Stimulated activated effector memory CD8-positive, alpha-beta T cell treated with anti-CD3 and anti-CD28 coated beads, Interleukin-12 subunit alpha, Interleukin-12 subunit beta, amount 100 ng/mL, for 72 hours (primary cell): Measurements from ENCODE around the gene TMEM108.

Experiments used
- ATAC-seq: fragments of 150-1000 bp; cut with Tn5 transposase; 2 replicates; pipeline ENCODE4 v1.10.0; 2021
- DNase-seq, 2 donors: peaks; one replicate each; pipeline ENCODE4 v3.0.0; 2021 to 2022; ENCODE audit warnings: low spot score in 2 of 2
- H3K27ac Mint-ChIP-seq: one replicate; pipeline ENCODE4 v1.8.0; 2022; ENCODE audit warnings: mild to moderate bottlenecking, mixed read lengths
- H3K36me3 Mint-ChIP-seq: one replicate; pipeline ENCODE4 v1.8.0; 2022; ENCODE audit warnings: mild to moderate bottlenecking, mixed read lengths
- H3K4me1 Mint-ChIP-seq: one replicate; pipeline ENCODE4 v1.8.0; 2022; ENCODE audit warnings: mixed read lengths
- H3K4me3 Mint-ChIP-seq: one replicate; pipeline ENCODE4 v1.8.0; 2022; ENCODE audit warnings: mild to moderate bottlenecking, mixed read lengths
- H3K9me3 Mint-ChIP-seq: one replicate; pipeline ENCODE4 v1.8.0; 2022; ENCODE audit warnings: mixed read lengths

Gene TMEM108

GRCh38 chr3:133192363-133192945 lies 154.3 kb downstream of the TMEM108 start:
- no peak for DNase-seq
- no peak for ATAC-seq
- Mint-ChIP-seq H3K9me3 (peaks cover 2% of the 10 kb centered on the region), H3K4me3 (no peak overlapping the region), H3K27ac (no peak overlapping the region), H3K36me3 (no peaks in the 10 kb centered on the region), H3K4me1 (no peaks in the 10 kb centered on the region)

DNA sequence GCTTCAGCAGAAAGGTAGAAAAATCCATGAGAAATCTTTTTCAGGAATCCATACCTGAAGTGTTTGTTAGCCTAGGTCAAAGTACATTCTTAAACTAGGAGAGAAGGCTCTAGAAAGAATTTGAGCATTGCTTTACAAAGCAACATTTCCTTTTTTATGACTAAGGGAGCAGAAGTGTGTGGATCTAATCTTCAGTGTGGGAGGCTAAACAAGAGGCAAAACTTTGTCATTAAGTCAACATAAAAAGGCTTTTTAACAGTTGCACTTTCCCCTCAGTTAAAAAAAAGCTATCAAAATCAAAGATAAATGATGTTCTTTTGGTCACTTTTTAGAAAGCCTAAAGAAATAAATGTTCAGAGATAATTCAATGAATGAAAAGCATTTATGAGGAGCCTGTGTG lies 154.8 kb downstream of the TMEM108 start:
- no peaks in the 10 kb centered on the region for H3K36me3 Mint-ChIP-seq
- ATAC-seq (no peak), DNase-seq (no peak)
- H3K4me1 Mint-ChIP-seq: no peaks in the 10 kb centered on the region
- H3K4me3 Mint-ChIP-seq: no peak overlapping the region
- H3K9me3 Mint-ChIP-seq: peaks cover 2% of the 10 kb centered on the region
- no peak overlapping the region for H3K27ac Mint-ChIP-seq

DNA sequence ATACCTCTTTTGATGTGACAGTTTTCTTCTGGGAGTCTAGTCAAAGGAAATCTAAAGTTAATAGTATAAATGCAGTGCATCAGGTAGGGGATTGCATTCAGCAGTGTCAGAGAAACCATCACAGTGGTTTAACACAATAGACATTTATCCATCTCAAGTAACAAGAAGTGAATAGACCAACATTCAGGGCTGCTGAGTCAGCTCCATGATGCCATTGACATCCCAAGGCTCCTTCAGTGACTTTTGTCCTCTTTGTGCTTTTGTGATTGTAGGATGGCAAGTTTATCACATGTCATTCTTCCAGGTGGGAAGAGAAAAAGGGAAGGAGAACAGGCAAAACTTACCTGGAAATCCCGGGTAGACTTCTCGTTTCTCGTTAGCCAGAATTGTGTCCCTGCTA lies 158.3 kb downstream of the TMEM108 start:
- Mint-ChIP-seq H3K36me3 (no peaks in the 10 kb centered on the region), H3K27ac (no peak overlapping the region), H3K4me1 (no peaks in the 10 kb centered on the region), H3K4me3 (no peak overlapping the region), H3K9me3 (peaks cover 2% of the 10 kb centered on the region)
- ATAC-seq (no peak), DNase-seq (no peak)

GRCh38 chr3:133197619-133198018 lies 159.4 kb downstream of the TMEM108 start:
- Mint-ChIP-seq H3K27ac (no peak overlapping the region), H3K36me3 (no peaks in the 10 kb centered on the region), H3K9me3 (peaks cover 2% of the 10 kb centered on the region), H3K4me1 (no peaks in the 10 kb centered on the region), H3K4me3 (no peak overlapping the region)
- ATAC-seq: no peak
- no peak for DNase-seq

DNA sequence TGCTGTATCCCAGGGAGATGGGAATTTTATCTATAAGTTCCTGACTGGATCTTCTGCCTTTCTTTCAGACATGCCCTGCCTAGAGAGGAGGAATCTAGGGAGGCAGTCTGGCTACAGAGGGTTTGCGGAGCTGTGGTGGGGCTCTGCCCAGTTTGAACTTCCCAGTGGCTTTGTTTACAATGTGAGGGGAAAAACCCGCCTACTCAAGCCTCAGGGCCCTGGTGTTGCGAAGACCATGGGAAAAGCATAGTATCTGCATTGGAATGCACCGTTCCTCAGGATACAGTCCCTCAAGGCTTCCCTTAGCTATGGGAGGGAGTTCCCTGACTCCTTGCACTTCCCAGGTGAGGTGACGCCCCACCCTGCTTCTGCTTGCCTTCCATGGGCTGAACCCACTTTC lies 168.7 kb downstream of the TMEM108 start:
- ATAC-seq (no peak), DNase-seq (no peak)
- Mint-ChIP-seq H3K36me3 (no peaks in the 10 kb centered on the region), H3K4me3 (no peak overlapping the region), H3K9me3 (peaks cover 14% of the 10 kb centered on the region), H3K27ac (no peak overlapping the region), H3K4me1 (no peaks in the 10 kb centered on the region)

GRCh38 chr3:133208184-133208583 lies 170.0 kb downstream of the TMEM108 start:
- DNase-seq: no peak
- Mint-ChIP-seq H3K4me3 (no peak overlapping the region), H3K4me1 (no peaks in the 10 kb centered on the region), H3K9me3 (peaks cover 9% of the 10 kb centered on the region), H3K36me3 (no peaks in the 10 kb centered on the region), H3K27ac (no peak overlapping the region)
- no peak for ATAC-seq

- Mint-ChIP-seq H3K27ac (no peak overlapping the region), H3K9me3 (no peaks in the 10 kb centered on the region), H3K4me1 (no peaks in the 10 kb centered on the region), H3K36me3 (no peaks in the 10 kb centered on the region), H3K4me3 (no peak overlapping the region)
- ATAC-seq: peak; percentile 21
- no peak for DNase-seq
Measured at GRCh38 chr3:133209871-133210550, 171.8 kb downstream of the TMEM108 start.

GRCh38 chr3:133210656-133211055 lies 172.5 kb downstream of the TMEM108 start:
- ATAC-seq (no peak), DNase-seq (no peak)
- H3K4me1 Mint-ChIP-seq: no peaks in the 10 kb centered on the region
- no peaks in the 10 kb centered on the region for H3K9me3 Mint-ChIP-seq
- no peak overlapping the region for H3K27ac Mint-ChIP-seq
- no peak overlapping the region for H3K4me3 Mint-ChIP-seq
- no peaks in the 10 kb centered on the region for H3K36me3 Mint-ChIP-seq

DNA sequence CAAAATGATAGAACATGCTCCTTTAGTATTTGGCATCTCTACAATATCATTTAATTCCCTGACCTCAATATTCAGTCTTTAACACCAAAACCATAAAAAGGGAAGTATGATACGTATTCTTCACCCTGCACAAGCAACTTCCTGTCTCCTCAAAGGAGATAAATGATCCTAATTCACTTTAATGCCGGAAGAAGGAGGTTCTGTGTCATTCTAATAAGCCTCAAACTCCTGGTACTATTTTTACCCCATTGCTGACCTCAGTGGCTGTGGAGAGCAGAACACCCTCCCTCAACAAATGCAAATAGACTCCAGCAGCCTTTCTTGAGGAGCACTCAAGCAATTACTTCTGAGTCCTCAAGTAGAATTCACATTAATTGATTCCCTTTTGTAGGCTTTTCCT lies 173.3 kb downstream of the TMEM108 start:
- Mint-ChIP-seq H3K27ac (no peak overlapping the region), H3K4me1 (no peaks in the 10 kb centered on the region), H3K36me3 (no peaks in the 10 kb centered on the region), H3K4me3 (no peak overlapping the region), H3K9me3 (no peaks in the 10 kb centered on the region)
- ATAC-seq: no peak
- DNase-seq: no peak

DNA sequence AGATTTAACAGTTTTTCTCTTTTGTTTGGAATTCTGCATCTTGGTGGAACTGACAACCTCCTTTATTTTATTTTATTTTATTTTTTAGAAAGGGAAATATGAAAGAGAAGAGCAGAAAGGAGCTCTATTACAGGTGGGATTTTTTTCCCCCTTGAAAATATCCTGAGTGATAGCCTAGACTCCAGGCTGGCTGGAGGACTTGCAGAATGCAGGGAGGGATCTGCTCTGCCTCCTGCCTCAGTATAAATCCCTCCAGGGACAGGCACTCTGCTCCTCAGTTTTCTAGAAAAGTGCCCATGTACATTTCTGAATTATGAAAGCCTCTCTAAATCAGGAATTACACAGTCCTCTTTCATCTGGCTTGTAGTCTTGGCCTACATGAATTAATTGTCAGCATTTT lies 173.7 kb downstream of the TMEM108 start:
- Mint-ChIP-seq H3K4me1 (no peaks in the 10 kb centered on the region), H3K9me3 (no peaks in the 10 kb centered on the region), H3K4me3 (no peak overlapping the region), H3K36me3 (no peaks in the 10 kb centered on the region), H3K27ac (no peak overlapping the region)
- ATAC-seq (no peak), DNase-seq (no peak)

DNA sequence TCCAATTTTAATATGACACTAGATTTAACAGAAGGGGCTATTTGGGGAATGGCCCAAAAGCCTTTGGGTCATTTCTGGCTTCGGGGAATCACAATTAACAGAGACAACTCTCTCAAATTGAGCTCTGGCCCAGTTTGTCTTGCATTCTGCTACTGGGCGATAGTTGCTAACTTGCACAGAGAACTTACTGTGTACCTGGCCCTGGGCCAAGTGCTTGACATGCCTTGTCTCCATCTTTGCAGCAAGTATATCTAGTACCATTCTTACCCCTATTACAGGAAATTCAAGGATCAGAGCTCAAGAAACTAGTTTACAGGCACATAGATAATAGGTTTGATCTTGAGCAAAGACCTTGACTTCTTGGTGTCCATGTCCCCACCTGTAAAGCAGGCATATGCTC lies 175.7 kb downstream of the TMEM108 start:
- no peak for ATAC-seq
- DNase-seq: no peak
- Mint-ChIP-seq H3K36me3 (no peaks in the 10 kb centered on the region), H3K27ac (no peak overlapping the region), H3K9me3 (peaks cover 9% of the 10 kb centered on the region), H3K4me3 (no peak overlapping the region), H3K4me1 (no peaks in the 10 kb centered on the region)

DNA sequence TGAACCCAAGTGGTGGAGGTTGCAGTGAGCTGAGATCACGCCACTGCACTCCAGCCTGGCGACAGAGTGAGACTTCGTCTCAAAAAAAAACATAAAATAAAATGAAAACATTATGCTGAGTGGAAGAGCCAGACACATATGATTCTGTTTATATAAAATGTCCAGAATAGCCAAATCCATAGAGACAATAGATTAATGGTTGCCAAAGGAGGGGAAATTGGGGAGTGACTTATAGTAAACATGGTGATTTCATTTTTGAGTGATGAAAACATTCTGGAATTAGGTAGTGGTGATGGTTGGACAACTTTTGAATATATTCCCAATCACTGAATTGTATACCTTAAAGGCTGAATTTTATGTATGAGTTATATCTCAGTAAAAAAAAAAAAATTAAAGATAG lies 189.6 kb downstream of the TMEM108 start:
- Mint-ChIP-seq H3K4me1 (no peaks in the 10 kb centered on the region), H3K36me3 (no peaks in the 10 kb centered on the region), H3K4me3 (no peak overlapping the region), H3K9me3 (peaks cover 5% of the 10 kb centered on the region), H3K27ac (no peak overlapping the region)
- no peak for ATAC-seq
- no peak for DNase-seq

DNA sequence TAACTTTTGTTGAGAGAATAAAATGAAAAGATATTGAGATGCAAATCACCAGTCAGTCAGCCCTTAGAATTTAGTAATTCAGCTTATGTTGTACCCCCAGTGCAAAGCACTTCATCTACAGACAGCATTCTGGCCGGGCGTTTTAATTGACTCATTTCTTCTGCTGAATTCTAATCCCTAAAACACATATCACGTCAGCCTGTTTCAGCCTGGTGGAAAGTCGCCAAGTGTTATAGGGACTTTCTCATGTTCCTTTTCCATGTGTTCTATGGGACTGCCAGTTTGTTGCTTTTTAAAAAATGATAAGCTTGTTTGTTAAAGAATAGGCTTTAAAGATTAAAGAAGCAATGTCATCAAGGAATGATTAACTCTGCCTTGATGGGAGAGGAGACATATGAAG lies 192.0 kb downstream of the TMEM108 start:
- Mint-ChIP-seq H3K36me3 (no peaks in the 10 kb centered on the region), H3K4me3 (no peak overlapping the region), H3K9me3 (peaks cover 3% of the 10 kb centered on the region), H3K27ac (no peak overlapping the region), H3K4me1 (no peaks in the 10 kb centered on the region)
- ATAC-seq: no peak
- DNase-seq: no peak

DNA sequence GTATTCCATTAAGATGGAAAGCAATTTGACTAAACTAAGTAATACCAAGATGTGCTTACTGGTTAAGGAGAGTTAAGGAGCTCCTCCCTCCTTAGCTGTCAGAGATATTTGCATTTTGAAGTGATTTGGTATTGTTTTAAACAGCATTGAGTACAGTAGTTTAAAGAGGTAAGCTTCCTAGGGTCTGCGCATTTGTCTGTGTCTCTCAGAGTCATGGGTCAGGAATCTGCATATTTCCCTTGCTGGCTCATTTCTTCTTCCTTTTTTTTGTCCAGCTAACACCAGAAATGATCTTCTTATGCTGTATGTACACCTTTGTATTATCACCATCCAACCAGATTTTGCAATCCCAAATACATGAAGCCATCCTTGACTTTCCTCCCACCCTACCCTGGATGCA lies 198.7 kb downstream of the TMEM108 start:
- no peak overlapping the region for H3K27ac Mint-ChIP-seq
- H3K4me3 Mint-ChIP-seq: no peak overlapping the region
- H3K36me3 Mint-ChIP-seq: no peaks in the 10 kb centered on the region
- H3K4me1 Mint-ChIP-seq: no peaks in the 10 kb centered on the region
- DNase-seq (no peak), ATAC-seq (no peak)
- no peaks in the 10 kb centered on the region for H3K9me3 Mint-ChIP-seq

DNA sequence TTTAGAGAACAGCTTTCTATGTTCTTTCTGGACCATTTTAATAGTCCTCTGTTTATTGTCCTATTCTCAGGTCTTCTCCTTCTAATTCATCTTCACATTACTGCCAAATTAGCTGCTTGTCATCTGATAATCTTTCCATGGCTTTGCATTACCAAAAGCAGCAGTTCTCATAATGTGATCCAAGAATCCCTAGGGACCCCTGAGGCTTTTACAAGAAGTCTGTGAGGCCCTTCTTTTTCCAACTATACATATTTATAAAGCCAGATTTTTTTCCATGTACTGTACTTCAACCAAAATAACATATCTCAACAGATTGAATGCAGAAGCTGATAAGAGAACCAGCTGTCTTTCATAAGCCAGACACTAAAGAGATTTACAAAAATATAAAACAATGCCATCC lies 199.2 kb downstream of the TMEM108 start:
- ATAC-seq (no peak), DNase-seq (no peak)
- Mint-ChIP-seq H3K36me3 (no peaks in the 10 kb centered on the region), H3K4me1 (no peaks in the 10 kb centered on the region), H3K4me3 (no peak overlapping the region), H3K9me3 (no peaks in the 10 kb centered on the region), H3K27ac (no peak overlapping the region)

DNA sequence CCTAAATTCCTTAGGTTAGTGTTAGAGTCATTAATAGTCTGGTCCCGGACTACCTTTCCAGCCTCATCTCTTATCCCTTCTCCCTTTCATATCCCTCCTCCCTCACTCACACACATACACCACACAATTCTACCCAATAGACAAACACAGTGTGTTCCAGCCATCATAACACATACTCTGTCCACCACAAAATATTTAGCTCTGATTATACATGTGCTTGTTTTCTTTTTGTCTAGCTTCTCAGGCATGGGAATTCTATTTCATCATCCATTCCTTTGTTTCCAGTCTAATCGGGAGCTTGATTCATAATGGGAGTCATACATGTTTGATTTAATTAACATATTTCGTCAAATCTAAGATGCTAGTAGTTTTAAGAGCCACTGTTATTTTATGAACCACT lies 199.8 kb downstream of the TMEM108 start:
- DNase-seq (no peak), ATAC-seq (no peak)
- no peak overlapping the region for H3K27ac Mint-ChIP-seq
- H3K4me1 Mint-ChIP-seq: no peaks in the 10 kb centered on the region
- H3K36me3 Mint-ChIP-seq: no peaks in the 10 kb centered on the region
- H3K9me3 Mint-ChIP-seq: no peaks in the 10 kb centered on the region
- no peak overlapping the region for H3K4me3 Mint-ChIP-seq

DNA sequence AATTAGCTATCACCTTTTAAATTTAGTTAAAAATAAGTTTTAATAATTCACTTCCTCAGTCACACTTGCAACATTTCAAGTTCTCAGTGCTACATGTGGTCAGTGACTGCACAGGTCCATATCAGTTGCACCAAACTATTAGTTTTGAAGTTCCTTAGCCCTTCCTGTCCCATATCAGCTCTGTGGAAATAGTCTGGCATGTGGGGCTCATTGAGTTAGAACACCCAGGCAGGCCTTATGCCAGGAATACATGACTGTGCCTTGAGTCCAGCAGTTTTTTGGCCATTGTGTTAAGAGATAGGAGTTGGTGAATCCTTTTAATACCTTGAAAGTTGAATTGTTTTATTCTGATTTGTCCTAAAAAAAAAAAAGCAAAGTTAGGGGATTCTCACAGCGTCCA lies 207.9 kb downstream of the TMEM108 start:
- no peak overlapping the region for H3K4me3 Mint-ChIP-seq

More for the DNA sequence above, 207.9 kb downstream of the TMEM108 start:
- Mint-ChIP-seq H3K36me3 (no peaks in the 10 kb centered on the region), H3K9me3 (peaks cover 2% of the 10 kb centered on the region), H3K4me1 (no peaks in the 10 kb centered on the region), H3K27ac (no peak overlapping the region)
- ATAC-seq (no peak), DNase-seq (no peak)
